Head of caudate nucleus (tissue), 42 donors: ENCODE data around the gene CAPN3.

Experiments
- DNase-seq, 42 donors: peaks; one replicate each; pipeline versions ENCODE4 v3.0.0 to v3.0.0-alpha.2; 2020 to 2021; ENCODE audit warnings: mixed read lengths in 7 of 42
- intact Hi-C: fragments of 100-400 bp; cut with DNase I; formaldehyde crosslinking; loops from one replicate; pipeline ENCODE4 v1.15.0; 2022

CAPN3 gene

GRCh38 chr15:42421376-42421775 is 62.1 kb downstream of the CAPN3 start:
- intact Hi-C loops = no loop called here
- no peak for DNase-seq

GRCh38 chr15:42427429-42428223 is 68.3 kb downstream of the CAPN3 start:
- intact Hi-C loops = no loop called here
- no peak for DNase-seq

- intact Hi-C loops = no loop called here
- DNase-seq = no peak
These were observed 85.2 kb downstream of the CAPN3 start for GRCh38 chr15:42444415-42445063.

- intact Hi-C loops = no loop called here
- no peak for DNase-seq
These were observed 86.2 kb downstream of the CAPN3 start for GRCh38 chr15:42445551-42445950.

- intact Hi-C loops = no loop called here
- no peak for DNase-seq
These were observed 88.3 kb downstream of the CAPN3 start for GRCh38 chr15:42447599-42447998.

GRCh38 chr15:42448281-42448680 is 89.0 kb downstream of the CAPN3 start:
- intact Hi-C loops = no loop called here
- no peak for DNase-seq

GRCh38 chr15:42449770-42450424 is 90.6 kb downstream of the CAPN3 start:
- intact Hi-C loops = no loop called here
- no peak for DNase-seq

GRCh38 chr15:42450425-42450790 is 91.1 kb downstream of the CAPN3 start:
- no peak for DNase-seq
- intact Hi-C loops = no loop called here

- intact Hi-C loops = no loop called here
- DNase-seq = no peak
These were observed 94.5 kb downstream of the CAPN3 start for GRCh38 chr15:42453826-42454225.

- intact Hi-C loops = no loop called here
- DNase-seq = no peak
These were observed 97.2 kb downstream of the CAPN3 start for GRCh38 chr15:42456531-42456930.

GRCh38 chr15:42456971-42457370 is 97.7 kb downstream of the CAPN3 start:
- intact Hi-C loops = no loop called here
- DNase-seq = peak in 2 of 42 donors; percentile 41 to 48

GRCh38 chr15:42457445-42458442 is 98.4 kb downstream of the CAPN3 start:
- peak in 24 of 42 donors; percentile 4 to 61 (median 16) for DNase-seq
- intact Hi-C loops = no loop called here

- intact Hi-C loops = no loop called here
- no peak for DNase-seq
These were observed 102.0 kb downstream of the CAPN3 start for GRCh38 chr15:42461261-42461660.
